Stimulated activated CD8-positive, alpha-beta memory T cell treated with anti-CD3 and anti-CD28 coated beads, Interleukin-4, amount 100 ng/mL, for 1 hour (primary cell): ENCODE measurements around the gene MKS1.

Source experiments
- DNase-seq, 2 donors: peaks; one replicate each; pipeline ENCODE4 v3.0.0-alpha.2; 2020; ENCODE audit warnings: low read depth in 2 of 2, low spot score in 1 of 2

MKS1 gene

DNA sequence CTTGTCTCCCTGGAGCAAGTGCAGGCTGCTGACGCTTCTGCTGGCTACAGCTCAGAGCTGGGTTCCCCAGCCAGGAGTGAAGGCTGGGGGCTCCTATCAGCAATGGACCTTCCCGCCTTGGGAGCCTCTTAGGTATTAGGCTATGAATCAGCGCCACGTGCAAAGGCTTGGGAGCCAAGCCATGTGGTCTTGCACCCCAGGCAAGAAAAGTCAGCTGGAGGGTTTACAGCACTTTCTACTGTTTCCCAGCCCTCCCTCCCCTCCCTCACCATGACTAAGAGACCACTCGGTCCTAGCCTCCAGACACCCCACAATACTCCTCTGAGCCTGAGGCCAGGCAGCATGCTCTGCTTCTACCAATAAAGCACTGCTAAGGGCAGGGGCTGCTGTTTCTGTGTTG, 14.3 kb downstream of the MKS1 start:
- DNase-seq = no peak

DNA sequence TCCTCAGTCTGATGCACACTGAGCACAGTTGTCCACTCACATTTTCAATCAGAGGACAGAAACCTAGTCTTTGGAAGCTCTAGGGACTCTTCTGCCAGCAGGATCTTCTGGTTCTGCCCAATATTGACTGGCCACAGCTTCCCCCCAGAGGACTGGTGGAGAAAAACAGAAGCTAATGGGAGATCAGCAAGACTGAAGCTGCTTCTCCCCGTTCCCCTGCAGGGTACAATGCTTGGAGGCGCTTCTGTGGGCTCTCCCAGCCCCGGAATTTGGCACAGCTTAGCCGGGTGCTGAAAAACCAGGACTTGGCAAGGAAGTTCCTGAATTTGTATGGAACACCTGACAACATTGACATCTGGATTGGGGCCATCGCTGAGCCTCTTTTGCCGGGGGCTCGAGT, 16.2 kb downstream of the MKS1 start:
- no peak for DNase-seq

DNA sequence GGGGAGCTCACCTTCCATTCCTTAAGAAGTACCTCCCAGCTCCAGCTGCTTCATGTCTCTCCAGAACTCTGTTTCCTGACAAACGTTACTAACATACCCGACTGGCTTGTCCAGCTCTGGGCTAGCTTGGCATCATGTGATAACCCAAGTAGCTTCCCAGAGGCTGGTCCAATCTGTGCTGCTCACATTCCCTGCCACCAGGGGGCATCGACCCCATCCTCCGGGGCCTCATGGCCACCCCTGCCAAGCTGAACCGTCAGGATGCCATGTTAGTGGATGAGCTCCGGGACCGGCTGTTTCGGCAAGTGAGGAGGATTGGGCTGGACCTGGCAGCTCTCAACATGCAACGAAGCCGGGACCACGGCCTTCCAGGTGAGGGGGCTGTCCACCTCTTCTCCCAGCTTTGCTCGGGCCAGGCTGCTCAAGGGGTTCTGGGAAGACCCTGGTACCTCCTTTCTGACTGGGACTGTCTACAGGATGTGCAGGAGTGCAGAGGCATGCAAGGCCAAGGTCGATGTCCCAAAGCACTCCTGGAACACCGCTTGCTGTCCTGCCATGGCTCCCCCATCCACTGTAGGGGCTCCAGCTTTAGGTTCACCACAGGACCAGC, 18.9 kb downstream of the MKS1 start:
- DNase-seq = peak; percentile 14 to 34

DNA sequence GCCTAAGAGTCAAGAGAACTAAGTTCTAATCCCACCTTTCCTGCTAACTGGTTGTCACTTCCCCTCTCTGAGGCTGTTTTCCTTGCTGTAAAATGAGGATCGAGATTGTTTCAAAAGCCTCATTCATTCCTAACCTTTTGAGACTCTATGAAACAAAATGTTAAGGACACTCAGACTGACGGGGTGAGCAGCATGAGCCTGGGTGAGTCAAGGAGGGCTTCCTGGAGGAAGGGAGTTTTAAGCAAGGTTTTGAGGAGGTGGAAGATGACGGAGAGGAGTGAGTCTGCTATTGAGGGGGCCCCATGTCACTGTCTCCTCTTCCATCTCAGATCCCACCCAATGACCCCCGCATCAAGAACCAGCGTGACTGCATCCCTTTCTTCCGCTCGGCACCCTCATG, 22.4 kb downstream of the MKS1 start:
- no peak for DNase-seq

DNA sequence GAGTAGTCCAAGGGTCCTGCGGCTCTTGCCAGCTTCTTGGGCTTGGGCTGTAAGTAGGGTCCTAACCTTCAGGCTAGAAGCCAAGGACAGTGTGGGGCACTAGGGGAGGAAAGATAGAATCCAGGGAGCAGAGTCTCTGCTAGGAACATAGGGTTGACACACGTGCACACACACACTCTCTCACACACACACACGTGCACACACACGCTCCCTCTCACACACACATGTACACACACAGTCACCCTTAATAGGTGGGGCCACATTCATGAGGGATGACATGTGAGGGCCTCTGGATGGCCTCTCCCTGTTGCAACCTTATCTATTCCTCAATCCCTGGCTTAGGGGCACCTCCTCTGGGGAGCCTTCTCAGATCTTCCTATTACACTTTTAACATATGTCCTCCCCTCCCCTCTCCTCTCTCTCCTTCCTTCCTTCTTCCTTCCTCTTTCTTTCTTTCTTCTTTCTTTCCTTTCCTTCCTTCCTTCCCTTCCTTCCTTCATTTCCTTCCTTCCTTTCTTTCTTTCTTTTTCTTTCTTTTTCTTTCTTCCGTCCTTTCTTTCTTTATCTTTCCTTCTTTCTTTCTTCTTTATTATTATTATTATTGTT, 23.4 kb downstream of the MKS1 start:
- no peak for DNase-seq

DNA sequence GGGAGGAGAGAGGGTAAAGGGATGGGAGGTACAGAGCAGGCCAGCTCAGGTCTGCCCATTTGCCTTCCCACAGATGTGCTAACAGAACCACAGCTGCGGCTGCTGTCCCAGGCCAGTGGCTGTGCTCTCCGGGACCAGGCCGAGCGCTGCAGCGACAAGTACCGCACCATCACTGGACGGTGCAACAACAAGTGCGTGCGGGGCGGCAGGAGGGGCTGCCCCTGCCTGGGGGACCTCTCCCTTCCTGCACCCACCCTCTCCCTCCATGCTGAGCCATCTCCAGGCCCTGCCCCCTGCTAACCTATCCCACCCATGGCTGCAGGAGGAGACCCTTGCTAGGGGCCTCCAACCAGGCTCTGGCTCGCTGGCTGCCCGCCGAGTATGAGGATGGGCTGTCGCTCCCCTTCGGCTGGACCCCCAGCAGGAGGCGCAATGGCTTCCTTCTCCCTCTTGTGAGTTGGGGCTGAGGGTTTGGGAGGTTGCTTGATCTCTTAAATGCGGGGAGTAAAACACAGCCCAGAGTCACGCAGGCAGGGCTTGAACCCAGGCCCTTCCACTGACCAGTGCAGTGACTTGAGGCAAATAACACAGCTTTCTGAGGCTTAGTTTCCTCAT, 25.3 kb downstream of the MKS1 start:
- no peak for DNase-seq

DNA sequence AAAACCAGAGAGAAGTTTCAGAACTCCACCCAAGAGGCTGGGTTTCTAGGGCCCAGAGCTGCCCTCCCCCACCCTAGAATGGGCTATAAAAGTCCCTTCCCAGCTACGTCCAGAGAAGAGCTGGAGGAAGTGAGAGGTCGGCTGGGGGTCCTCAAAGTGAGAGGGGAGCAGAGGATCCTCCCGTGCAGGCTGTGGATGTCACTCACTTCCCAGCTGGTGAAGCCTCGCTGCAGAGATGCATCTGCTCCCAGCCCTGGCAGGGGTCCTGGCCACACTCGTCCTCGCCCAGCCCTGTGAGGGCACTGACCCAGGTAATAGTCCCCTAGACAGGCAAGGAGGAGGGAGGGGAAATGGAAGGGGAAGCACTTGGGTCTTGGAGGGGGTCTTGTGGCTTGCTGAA, 26.4 kb downstream of the MKS1 start, which contains the start of gene EPX:
Gene EPX (plus strand): TSS at position 115 of the 400 bp plus-strand sequence. CDS start 121 bp downstream, at position 236.
- DNase-seq = no peak

DNA sequence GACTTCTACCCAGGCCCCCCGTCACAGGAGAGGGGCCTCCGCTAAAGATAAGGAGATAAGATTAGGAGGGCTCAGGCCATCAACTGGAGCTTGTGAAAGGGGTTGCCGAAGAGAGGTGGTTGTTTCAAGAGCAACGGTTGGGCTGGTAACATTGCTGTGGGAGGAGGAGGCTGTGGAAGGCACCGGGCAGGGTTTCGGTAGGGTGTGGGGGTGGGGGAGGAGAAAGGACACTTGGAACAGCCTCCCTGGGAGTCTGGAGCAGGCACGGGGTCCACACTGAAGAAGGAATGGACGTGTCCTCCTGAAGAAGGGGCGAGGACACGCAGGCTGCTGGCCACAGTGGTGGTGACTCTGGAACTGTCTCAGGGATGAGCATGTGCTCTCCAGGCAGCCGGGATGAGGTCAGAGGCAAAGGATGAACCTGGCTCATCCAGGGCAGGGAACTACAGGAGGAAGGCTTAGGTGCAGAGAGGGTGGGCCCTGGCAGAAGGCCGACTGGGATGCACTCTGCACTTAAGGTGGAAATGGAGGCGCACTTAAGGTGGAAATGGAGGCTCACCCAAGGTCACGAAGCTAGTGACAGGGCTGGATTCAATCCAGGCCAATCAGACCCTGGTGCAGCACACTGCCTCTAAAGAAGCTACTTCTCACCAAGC, 27.7 kb downstream of the MKS1 start:
- no peak for DNase-seq

DNA sequence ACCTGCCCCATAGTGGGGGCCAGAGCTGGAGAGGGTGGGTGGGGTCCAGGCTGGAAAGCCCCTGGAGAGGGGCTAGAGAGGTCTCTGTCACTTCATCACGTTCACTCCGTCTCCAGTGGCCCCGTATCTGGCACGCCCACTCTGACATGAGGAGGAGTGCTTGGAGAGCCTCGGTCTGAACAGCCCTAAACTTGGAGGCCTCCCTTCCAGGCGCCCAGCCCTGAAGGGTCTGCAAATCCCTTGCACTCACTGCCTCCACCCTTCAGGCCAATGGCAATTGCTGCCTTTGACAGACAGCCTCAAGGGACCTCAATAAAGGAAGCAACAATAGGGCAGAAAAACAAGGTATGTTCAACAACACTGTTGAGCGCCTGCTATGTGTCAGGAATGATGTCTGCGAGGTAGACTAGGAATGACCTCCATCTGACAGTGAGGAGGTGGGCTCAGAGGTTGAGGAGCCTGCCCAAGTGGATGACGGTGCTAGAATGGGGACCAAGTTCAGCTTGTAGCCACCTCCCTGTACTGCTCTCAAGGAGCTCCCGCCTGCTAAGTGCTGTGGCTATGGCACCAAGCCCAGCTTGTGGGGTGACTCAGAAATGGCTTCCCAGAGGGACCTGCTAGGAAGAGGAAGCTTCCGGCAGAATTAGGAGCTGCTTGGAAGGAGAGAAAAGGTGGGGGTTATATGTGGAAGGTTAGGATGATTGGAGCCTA, 29.5 kb downstream of the MKS1 start:
- no peak for DNase-seq

DNA sequence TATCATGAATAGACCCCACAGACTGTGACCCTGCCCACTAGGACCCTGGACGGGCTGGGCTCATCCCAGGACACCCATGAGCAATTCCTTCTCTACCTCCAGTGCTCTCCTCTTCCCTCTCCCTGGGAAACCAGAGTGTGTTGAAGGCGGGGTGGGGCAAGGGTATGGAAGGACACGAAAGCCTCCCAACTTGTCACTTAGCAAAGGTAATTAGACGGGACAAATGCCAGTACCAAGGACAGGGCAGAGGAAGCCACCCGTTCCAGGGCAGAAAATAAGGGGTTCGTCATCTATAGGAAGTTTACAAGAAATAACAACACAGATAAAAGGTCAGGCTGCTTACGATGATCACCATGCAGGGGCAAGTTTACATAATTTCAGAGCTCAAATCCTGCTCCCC, 31.4 kb downstream of the MKS1 start:
- DNase-seq = no peak

DNA sequence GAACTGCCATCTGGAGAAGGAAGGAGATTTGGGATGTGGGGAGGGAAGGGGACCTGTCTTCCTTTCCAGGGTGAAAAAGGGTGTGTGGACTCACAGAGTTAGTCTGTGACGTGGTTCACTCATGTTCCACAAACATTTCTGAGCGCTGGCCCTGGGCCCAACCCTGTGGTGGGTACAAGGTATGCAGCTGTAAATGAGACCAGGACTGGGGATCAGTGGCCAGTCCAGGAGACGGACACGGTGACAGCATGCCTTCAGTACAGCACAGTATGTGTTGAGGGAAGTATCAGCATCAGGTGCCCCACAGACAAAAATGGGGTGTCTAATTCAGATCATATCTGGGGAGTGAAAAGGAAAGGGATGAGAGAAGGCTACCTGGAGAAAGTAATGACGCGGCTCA, 32.0 kb downstream of the MKS1 start:
- DNase-seq = no peak

DNA sequence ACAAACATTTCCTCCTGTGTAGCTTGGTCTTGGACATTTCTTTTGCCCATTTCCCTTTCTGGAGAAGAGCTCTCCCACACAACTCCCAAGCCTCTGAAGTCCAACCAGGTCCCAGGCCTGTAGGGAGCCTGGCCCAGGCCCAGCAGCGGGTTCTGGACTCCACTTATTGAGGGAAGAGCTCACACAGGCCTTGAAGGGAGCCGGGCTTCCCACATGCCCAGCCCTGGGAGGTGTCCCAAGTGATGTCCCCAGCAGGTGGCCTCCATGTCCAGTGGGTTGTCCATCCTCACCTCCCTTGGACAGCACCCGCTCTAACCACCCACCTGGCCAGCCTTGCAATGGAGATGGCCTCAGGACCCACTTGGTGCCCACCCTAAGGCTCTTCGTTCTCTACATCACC, 32.5 kb downstream of the MKS1 start:
- no peak for DNase-seq

DNA sequence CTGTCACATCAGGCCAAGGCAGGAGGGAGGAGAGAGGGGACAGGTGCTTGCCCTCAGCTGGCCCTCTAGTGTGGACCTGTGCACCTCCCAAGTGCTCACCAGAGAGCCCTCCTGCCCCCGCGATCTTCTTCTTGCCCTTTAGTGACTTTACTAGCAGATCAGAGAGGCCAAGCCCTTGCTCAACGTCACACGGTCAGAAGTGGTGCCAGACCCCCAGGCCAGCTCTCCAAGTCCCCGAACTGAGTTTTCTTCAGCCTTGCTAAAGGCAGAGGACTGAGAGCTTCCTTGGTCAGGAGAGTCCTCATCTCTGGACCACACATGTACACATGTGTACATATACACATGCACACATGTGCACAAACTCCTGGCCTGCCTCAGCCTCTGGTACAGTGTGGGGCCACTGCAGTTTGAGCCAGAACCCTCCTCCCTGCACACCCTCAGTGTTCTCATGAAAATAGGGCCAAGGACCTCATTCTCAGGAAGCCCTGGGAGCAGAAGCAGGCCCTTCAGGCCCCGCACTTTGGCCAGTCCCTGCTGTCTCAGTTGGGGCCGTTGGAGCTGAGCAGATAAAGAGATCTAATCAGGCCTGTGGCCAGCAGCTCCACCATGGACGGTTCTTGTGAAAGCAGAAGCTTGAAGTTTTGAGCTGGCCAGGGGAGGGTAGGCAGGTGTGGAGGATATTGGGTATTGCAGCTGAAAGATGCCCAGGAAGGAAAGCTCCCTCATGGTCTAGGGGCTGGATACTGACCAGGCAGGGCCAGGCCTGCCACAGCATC, 33.9 kb downstream of the MKS1 start:
- no peak for DNase-seq

DNA sequence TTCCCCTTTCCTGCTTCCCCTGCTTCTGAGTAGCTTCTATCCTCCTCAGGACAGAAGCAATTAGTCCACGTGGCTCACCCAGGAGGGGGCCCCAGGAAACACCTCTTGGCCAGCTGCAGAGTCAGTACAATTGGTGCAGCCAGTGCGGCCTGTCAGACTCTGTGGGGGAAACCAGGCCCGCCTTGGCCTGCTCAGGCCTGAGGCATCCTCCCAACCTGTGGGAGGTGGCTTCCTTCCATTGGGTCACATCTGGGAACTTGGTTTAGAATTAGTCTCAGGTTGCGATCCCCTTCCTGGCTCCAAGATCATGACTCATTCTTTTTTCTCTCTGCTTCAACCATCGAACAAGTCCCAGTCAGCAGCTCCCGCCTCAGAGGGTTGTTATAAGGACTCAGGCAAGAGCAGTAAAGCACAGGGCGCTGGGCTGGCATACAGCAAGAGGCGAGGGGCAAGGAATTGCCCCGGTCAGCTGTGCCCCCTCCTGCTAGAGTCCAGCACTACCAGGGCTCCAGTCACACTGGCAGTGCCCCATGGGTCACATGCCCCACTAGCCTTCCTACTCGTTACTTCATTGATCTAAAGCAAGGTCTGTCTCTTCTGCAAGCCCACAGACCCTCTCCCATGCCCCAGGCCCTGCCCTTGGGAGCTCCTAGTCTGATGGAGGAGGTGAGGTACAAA, 34.6 kb downstream of the MKS1 start:
- DNase-seq = no peak

DNA sequence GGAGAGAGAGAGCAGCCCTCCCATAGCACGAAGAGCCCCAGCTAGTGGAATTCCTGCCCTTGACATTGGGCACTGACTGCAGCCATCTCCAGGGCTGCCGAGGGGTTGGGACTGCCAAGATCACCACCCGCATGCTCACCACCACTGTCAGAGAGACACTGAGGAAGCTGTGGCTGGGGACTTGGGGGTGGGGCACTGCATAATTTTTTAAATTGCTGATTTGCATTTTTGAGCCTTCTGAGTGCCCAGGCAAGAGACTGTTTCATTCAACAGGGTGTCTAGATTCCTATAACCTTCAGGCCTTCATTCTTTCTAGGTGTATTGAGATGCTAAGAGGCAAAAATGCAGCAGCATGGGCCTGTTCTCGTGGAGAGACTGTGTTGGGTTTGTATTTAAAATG, 35.5 kb downstream of the MKS1 start:
- no peak for DNase-seq

DNA sequence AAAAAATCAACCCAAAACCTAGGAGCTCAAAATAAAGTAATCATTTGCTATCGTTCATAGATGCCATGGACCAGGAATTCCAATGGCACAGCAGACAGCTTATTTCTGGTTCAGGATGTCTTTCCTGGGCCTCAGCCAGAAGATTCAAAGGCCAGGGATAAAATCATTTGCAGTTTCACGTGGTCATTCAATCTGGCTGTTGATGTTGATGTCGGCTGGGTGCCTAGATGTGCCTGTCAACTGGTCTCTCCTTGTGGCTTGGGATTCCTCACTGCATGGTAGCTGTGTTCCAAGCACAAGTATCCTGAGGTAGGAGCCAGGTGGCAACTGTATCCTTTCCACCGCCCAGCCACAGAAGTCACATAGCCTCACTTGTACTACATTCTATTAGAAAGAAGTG, 37.3 kb downstream of the MKS1 start:
- DNase-seq = no peak

DNA sequence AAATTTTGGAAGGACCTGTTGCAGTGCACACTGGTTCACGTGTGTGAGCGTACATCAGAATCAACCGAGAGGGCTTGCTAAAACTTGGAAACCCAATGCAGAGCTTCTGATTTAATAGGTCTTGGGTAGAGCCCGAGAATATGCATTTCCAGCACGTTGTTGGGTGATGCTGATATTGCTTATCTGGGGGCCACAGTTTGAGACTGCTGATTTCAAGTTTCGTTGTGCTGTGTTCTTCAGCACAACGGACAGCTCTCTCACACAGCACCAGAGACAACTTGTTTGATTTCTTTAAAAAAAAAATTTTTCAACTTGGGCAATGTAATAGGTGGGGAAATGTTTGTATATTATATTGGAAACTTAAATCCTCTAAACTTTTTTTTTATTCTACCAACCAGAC, 42.9 kb downstream of the MKS1 start:
- no peak for DNase-seq

DNA sequence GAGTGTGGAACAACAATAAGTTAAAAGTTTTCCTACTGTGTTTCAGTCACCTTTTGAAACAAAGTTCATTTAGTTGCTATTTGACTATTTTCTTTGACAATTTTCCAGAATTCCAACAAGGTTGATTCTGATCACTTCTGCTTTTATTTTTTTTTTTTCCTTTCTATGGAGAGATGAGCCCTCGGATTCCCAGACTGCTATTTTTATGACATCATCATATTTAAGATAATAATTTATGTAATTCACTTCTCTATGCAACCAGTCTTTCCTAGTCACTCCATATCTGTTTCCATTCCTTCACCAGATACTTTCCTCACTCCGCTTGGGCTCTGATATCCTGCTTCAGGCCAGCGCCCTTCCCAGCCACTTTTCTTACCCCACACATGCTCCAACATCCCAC, 44.2 kb downstream of the MKS1 start:
- DNase-seq = no peak

DNA sequence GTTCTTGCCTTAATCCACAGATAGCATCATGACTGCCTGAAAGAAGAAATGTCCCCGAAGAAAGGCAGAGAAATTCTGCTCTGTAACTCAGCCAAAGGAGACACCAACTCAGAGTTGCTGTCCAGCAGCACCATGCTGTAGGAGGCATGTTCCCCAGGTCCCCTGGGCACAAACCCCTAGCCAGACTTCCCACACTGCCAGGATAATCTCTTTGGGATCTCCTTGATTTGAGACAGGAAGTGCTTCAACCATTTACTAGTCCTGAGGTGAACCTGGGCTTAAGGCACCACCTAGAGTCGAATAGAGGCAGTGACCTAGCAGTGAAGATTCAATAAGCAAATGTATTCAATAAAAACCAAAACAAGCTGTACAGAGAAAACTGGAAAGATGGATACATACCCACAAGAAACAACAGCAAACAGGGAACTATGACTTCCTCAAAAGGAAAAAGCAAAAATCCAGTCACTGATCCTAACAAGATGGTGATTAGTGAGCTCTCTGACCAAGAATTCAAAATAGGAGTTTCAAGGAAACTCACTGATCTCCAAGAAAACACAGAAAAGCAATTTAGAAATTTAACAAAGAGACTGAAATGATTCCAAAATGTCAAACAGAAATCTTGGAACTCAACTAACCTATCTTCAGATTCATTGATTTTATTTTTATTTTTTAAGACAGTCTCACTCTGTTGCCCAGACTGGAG, 46.5 kb downstream of the MKS1 start:
- peak in 1 of 2 donors; percentile 9 for DNase-seq

DNA sequence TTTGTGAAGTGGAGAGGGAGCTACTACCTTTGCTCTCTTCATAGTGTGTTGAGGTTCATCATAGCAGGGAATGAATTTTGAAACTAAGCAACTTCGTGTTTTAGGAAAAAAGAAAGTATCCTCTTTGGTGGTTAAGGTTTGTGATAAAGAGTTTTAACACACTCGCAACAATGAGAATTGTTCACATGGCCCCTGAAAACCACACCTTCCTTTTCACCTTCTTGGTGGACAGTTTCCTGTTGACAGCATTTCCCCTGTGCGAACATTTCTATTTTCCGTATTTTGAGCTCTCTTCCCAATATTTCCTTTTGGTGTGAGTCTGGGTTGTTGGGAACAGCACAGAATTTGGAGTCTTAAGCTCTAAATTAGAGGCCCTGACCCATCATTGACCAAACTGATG, 48.4 kb downstream of the MKS1 start:
- DNase-seq = no peak
